ENCODE results near the gene CDK15.
A peak's percentile ranks its signal among the peaks of the same experiment; 100 is the strongest.

CDK15 gene

DNA sequence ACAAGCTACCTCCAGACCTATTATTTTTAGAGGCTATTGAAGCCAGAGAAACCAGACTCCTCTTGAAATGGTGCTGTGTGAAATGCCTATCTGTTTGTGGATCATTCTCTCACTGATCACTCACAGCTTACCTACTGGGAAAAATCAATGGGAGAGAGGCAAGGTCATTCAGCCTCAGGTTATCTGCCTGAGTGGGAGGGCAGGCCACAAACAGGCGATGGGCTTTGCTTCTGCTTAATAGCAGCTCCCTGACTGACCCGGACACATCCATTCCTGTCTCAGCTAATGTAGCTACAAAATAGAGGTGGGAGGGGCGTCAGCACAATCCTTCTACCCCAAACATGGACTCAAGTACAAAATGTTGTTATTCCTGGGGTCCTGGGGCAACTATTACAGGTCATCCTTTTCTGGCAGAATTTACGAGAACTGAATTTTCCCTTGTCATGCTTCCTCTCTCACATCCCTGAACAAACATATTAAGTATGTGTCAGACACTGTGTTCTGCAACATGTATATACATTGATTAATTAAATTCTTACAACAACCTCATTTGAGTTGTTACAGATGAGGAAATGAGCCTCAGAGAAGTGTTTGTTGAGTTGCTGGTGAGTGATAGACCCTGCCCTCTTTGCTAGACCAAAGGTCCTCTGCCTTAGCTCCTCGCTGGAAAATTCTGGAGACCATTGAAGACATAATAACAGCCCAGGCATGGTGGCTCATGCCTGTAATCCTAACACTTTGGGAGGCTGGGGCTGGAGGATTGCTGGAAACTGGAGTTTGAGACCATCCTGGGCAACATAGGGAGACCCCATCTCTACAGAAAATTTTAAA is 60.5 kb downstream of the CDK15 start:
- no peak for DNase-seq (ENCODE audit: low read depth, low spot score)

DNA sequence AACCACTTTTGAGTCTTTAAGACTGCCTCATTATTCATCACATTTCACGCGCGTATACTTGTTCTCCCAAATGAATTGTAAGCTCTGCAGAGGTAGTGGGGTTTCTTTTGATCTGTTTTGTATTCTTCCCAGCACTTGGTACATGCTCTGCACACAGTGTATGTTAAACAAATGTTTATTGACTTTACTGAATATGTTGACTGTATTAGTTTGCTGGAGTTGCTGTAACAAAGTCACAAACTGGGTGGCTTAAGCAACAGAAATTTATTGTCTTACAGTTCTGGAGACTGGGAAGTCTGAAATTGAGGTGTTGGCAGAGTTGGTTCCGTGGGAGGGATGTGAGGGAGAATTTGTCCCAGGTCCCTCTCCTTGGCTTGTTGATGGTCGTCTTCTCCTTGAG is 65.1 kb downstream of the CDK15 start:
- no peak for DNase-seq (ENCODE audit: low read depth, low spot score)

GRCh38 chr2:201872591-201872990 is 66.3 kb downstream of the CDK15 start:
- peak; percentile 49 for DNase-seq (ENCODE audit: low read depth, low spot score)

GRCh38 chr2:201879996-201880395 is 73.7 kb downstream of the CDK15 start:
- no peak for DNase-seq (ENCODE audit: low read depth, low spot score)

GRCh38 chr2:201880579-201880978 is 74.2 kb downstream of the CDK15 start:
- peak; percentile 54 for DNase-seq (ENCODE audit: low read depth, low spot score)

GRCh38 chr2:201880993-201881611 is 74.8 kb downstream of the CDK15 start:
- no peak for DNase-seq (ENCODE audit: low read depth, low spot score)

- no peak for DNase-seq (ENCODE audit: low read depth, low spot score)
Measured at GRCh38 chr2:201881741-201882140, 75.4 kb downstream of the CDK15 start.

GRCh38 chr2:201882353-201883090 is 76.2 kb downstream of the CDK15 start:
- DNase-seq (ENCODE audit: low read depth, low spot score): peak; percentile 73

GRCh38 chr2:201883606-201884369 is 77.5 kb downstream of the CDK15 start:
- DNase-seq (ENCODE audit: low read depth, low spot score): peak; percentile 42

DNA sequence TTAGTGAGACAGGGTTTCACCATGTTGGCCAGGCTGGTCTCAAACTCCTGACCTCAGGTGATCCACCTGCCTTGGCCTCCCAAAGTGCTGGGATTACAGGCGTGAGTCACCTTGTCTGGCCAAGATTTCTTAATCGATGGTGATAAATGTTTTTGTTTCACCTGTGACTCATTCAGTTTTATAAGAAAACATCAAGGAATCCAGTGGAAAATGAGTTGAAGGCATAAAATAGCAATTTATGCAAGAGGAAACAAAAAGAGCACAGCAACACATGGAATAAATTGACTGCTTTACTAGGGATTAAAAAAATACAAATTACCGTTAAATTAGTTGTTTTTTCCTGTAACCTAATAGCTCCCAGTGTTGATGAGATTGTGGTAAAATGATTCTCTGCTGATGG is 80.2 kb downstream of the CDK15 start:
- DNase-seq (ENCODE audit: low read depth, low spot score): peak; percentile 35

DNA sequence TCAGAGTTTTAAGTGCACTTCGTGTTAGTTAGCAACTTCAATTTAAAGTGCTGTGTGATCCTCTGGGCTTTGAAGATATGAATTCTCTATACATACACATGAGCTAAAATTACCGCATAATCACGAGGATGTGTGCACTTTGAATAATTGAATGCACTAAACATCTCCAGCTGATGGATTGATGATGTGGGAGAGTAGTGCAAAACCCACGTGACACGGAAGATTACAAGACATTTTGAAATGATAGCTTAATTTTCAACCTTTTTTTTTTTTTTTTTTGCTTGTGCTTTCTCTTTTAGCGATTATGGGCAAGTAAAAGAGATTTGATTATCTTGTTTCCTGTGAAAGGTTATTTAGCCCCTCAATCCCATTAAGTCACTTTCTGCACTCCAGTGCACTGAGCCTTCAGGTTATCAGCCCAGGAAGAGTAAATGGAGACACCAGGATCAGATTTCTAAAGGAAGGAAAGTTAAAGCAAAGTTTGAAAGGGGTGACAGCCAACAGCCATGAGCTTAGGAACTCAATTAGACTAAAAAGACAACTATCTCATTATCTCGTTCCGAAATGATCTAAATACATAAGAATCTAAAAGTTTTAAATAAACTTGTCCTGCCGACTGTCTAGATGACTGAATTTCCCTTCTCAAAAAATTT is 81.6 kb downstream of the CDK15 start:
- no peak for DNase-seq (ENCODE audit: low read depth, low spot score)

DNA sequence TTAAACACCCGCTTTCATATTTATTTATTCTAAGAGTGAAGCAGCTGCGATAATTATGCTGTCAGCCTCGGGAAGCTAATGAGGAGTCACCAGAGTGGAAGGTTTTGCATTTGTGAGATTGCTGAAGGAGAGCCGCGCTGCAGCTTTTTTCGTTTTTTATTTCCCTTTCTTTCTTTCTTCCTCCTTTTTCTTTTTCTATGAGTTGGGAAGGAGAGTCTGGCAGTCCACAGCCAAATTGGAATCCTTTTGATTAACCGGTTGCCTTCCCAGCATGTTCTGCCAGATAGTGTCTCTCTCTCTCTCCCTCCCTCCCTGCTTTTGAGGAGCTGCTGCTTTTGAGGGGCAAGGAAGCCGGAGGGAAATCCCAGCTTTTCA is 82.1 kb downstream of the CDK15 start:
- DNase-seq (ENCODE audit: low read depth, low spot score): peak; percentile 29

GRCh38 chr2:201890453-201890852 is 84.1 kb downstream of the CDK15 start:
- no peak for DNase-seq (ENCODE audit: low read depth, low spot score)

- no peak for DNase-seq (ENCODE audit: low read depth, low spot score)
Measured at GRCh38 chr2:201891676-201892075, 85.3 kb downstream of the CDK15 start.

GRCh38 chr2:201892516-201892915 is 86.2 kb downstream of the CDK15 start:
- DNase-seq (ENCODE audit: low read depth, low spot score): no peak

- no peak for DNase-seq (ENCODE audit: low read depth, low spot score)
Measured at GRCh38 chr2:201900362-201900761, 94.0 kb downstream of the CDK15 start.

- DNase-seq (ENCODE audit: low read depth, low spot score): no peak
Measured at GRCh38 chr2:201901786-201902185, 95.4 kb downstream of the CDK15 start.

DNA sequence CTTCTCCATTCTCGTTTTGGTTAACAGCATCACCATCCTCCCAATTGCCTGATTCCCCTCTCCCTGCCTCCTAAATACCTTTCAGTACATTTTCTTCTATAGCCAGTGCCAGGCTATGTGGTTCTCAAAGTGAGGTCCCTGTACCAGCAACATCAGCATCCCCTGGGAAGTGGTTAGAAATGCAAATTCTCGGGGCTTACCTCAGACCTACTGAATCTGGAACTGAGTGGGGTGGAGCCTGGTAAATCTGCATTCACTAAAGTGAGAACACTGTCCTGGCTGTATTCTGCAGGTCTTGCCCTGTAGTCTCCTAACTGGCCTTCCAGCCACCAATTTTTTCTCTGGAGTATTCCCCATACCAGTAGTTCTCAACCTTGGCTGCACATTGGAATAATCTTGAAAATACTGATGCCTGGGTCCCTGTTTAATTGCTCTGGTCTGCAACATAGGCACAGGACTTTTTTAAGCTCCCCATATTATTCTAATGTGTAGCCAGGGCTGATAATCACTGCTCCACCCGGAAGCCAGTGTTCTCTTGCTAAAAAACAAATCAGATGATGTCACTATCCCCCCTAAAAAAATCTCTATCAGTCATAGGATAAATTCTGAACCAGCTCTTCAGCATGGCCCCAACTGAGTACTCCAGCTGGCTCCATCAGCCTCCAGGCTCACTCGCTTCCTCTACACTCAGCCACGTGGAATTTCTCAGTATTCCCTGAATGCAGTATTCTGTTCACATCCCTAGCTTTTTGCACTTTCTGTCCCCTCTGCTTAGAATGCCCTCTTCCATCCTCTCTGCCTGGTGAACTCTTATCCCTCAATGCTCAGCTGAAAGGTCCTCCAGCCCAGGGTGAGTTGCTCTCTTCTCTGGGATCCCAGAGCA is 98.4 kb downstream of the CDK15 start:
- no peak for DNase-seq (ENCODE audit: low read depth, low spot score)

DNA sequence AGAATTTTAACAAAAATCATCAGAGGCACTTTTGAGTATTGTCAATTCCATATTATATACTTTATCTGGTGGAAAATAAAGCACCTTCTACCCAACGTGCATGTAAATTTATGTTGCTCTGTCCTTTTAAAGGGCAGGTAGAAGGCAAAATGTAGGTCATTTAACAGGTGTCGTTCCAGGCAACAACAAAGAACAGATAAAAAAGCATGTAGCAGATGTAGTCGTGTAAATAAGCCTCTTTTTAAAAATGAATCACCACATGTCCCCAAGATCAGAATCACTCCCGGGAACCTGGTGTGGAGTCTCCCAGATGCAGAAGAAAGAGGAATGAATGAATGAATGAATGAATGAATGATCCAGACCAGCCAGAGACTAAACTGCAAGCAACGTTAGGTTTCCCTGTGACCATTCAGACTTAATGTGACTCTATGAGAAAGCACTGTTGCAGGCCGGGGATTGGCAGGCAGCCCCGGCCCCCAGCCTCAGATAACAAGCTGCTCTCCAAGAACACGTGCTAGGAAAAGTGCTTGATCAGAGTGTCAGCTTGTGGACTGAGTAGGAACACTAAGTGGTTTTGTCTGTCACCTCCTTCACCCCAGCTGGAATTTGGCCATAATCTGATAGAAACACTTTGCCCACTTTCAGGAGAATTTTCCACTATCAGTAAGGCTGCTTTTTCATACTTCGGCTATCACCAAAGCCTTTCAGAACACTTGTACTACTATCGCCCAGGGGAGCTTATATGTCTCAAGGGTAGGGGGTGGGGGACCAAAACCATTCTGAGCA is 100.6 kb downstream of the CDK15 start:
- DNase-seq (ENCODE audit: low read depth, low spot score): peak; percentile 77

DNA sequence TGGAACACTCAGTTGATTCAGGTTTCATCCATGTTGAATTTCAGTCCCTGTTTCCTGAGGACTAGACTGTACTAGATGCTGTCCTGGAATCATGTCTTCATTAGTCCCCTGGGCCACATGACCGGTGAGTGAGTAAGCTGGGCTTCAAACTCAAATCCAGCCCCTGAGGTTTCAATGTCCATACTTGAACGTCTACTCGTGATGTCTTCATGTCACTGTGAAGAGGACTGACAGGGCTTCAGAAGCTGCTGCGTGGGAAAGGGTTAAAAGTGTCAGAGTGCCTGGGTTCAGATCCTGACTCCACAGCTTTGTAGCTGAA is 101.2 kb downstream of the CDK15 start:
- no peak for DNase-seq (ENCODE audit: low read depth, low spot score)
